Peyer's patch (tissue), 4 donors: ENCODE data around the gene MBIP.

Source experiments
- POLR2A ChIP-seq, 2 donors: fragments of 450-650 bp; IDR thresholded peaks; one replicate each; pipeline ENCODE4 v1.5.1; 2017; ENCODE audit warnings: antibody characterized with exemption in 2 of 2, mild to moderate bottlenecking in 2 of 2, moderate library complexity in 2 of 2
- TF ChIP-seq, protein P1 (sequence below), 6 experiments: fragments of 450-650 bp in 4 of 6; fragments of 200-600 bp in 2 of 6; sonication (generic) in 1 of 6; IDR thresholded peaks; one replicate each; pipeline ENCODE4 v1.5.1; 2017 to 2019; ENCODE audit warnings: antibody characterized with exemption in 6 of 6, mild to moderate bottlenecking in 3 of 6, moderate library complexity in 1 of 6

DNA sequence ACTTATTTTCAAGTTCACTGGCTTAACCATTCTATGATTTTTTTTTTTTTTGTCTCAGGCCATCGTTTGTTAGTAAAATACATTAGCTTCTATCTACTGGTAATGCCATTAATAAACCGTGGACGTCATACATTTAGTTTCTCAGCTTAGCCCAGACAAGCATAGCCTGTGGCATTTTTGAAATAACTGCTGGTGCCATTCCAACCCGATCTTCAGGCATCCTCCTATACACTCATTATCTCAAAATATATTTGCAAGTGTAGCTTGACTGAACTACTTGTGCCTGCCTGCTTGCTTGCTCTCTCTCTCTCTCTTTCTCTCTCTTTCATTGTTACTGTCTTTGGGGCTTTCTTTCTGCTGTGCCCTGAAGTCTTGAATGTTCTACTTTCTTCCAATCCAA lies 12.7 kb upstream of the MBIP start:
- TF ChIP-seq, protein P1, sequence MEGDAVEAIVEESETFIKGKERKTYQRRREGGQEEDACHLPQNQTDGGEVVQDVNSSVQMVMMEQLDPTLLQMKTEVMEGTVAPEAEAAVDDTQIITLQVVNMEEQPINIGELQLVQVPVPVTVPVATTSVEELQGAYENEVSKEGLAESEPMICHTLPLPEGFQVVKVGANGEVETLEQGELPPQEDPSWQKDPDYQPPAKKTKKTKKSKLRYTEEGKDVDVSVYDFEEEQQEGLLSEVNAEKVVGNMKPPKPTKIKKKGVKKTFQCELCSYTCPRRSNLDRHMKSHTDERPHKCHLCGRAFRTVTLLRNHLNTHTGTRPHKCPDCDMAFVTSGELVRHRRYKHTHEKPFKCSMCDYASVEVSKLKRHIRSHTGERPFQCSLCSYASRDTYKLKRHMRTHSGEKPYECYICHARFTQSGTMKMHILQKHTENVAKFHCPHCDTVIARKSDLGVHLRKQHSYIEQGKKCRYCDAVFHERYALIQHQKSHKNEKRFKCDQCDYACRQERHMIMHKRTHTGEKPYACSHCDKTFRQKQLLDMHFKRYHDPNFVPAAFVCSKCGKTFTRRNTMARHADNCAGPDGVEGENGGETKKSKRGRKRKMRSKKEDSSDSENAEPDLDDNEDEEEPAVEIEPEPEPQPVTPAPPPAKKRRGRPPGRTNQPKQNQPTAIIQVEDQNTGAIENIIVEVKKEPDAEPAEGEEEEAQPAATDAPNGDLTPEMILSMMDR (IDR thresholded peaks at IDR 0.05): no peak
- no peak for TF ChIP-seq POLR2A (IDR thresholded peaks at IDR 0.05)
